Chondrocyte (in vitro differentiated cells): ENCODE results near the gene ZNF574. TPM values are rescaled to one million over a fixed set of nuclear protein-coding genes. Genes with fewer than 3 reads are reported as not detected.

Source experiments
- DNase-seq: peaks from one replicate; pipeline ENCODE4 v3.0.0; 2021; ENCODE audit warnings: mixed read lengths, low spot score
- H3K27ac Mint-ChIP-seq: one replicate; pipeline ENCODE4 v1.8.0; 2021; ENCODE audit warnings: mild to moderate bottlenecking, moderate library complexity, mixed read lengths; ENCODE audit not compliant: unreplicated experiment
- H3K27me3 Mint-ChIP-seq: 2 replicates; pipeline ENCODE4 v1.8.0; 2021; ENCODE audit warnings: low read depth, mixed read lengths
- H3K36me3 Mint-ChIP-seq: 2 replicates; pipeline ENCODE4 v1.8.0; 2021; ENCODE audit warnings: low read depth, mixed read lengths
- H3K4me1 Mint-ChIP-seq: 2 replicates; pipeline ENCODE4 v1.8.0; 2021; ENCODE audit warnings: low read depth, mild to moderate bottlenecking, mixed read lengths
- H3K4me3 Mint-ChIP-seq: one replicate; pipeline ENCODE4 v1.8.0; 2021; ENCODE audit warnings: mild to moderate bottlenecking, moderate library complexity, mixed read lengths; ENCODE audit not compliant: unreplicated experiment
- H3K9me3 Mint-ChIP-seq: 2 replicates; pipeline ENCODE4 v1.8.0; 2021; ENCODE audit warnings: low read depth, mixed read lengths
- CTCF ChIP-seq: fragments of 200-600 bp; sonication (generic); IDR thresholded peaks from 2 replicates; pipeline ENCODE4 v1.5.0; 2021; ENCODE audit warnings: antibody characterized with exemption, mild to moderate bottlenecking, moderate library complexity
- total RNA-seq: library from RNA; stranded (reverse); gene quantifications from 3 replicates; pipeline ENCODE4 v1.2.1, GENCODE V29; 2021

Gene ZNF574
- total RNA-seq, 1 donor from 2014 or later = 13.0 TPM

- no peak for DNase-seq
- Mint-ChIP-seq H3K27me3 (peaks cover 14% of the 10 kb centered on the region), H3K4me3 (no peak overlapping the region), H3K9me3 (no peaks in the 10 kb centered on the region), H3K4me1 (no peaks in the 10 kb centered on the region), H3K27ac (no peak overlapping the region), H3K36me3 (peaks cover 2% of the 10 kb centered on the region)
- no peak for TF ChIP-seq CTCF
Measured at GRCh38 chr19:42067315-42067888, 8.6 kb upstream of the ZNF574 start.

GRCh38 chr19:42068361-42068755 lies 7.6 kb upstream of the ZNF574 start:
- Mint-ChIP-seq H3K4me1 (no peaks in the 10 kb centered on the region), H3K9me3 (no peaks in the 10 kb centered on the region), H3K27me3 (peaks cover 12% of the 10 kb centered on the region), H3K4me3 (no peak overlapping the region), H3K36me3 (peaks cover 2% of the 10 kb centered on the region), H3K27ac (no peak overlapping the region)
- DNase-seq = no peak
- TF ChIP-seq CTCF = no peak

GRCh38 chr19:42068756-42069571 lies 7.0 kb upstream of the ZNF574 start:
- Mint-ChIP-seq H3K27ac (no peak overlapping the region), H3K4me1 (no peaks in the 10 kb centered on the region), H3K4me3 (no peak overlapping the region), H3K9me3 (no peaks in the 10 kb centered on the region), H3K27me3 (peaks cover 11% of the 10 kb centered on the region), H3K36me3 (peaks cover 2% of the 10 kb centered on the region)
- no peak for DNase-seq
- no peak for TF ChIP-seq CTCF

- Mint-ChIP-seq H3K4me1 (peaks cover 3% of the 10 kb centered on the region), H3K9me3 (no peaks in the 10 kb centered on the region), H3K4me3 (no peak within 1 kb of the TSS), H3K27ac (no peak within 1 kb of the TSS), H3K27me3 (peaks cover 6% of the 10 kb centered on the region), H3K36me3 (peaks cover 2% of the 10 kb centered on the region)
- TF ChIP-seq CTCF = no peak
- no peak for DNase-seq
Measured at GRCh38 chr19:42069619-42070351, 6.2 kb upstream of the ZNF574 start, which contains the start of gene GRIK5. Gene GRIK5, minus strand, starts transcription at chr19:42070206. Its CDS starts 4,436 bp downstream, at chr19:42065770.

GRCh38 chr19:42071247-42071646 lies 4.7 kb upstream of the ZNF574 start:
- H3K9me3 Mint-ChIP-seq = no peaks in the 10 kb centered on the region
- H3K36me3 Mint-ChIP-seq = peaks cover 3% of the 10 kb centered on the region
- H3K4me1 Mint-ChIP-seq = peaks cover 16% of the 10 kb centered on the region
- DNase-seq = no peak
- no peak for TF ChIP-seq CTCF
- H3K4me3 Mint-ChIP-seq = no peak overlapping the region
- no peak overlapping the region for H3K27ac Mint-ChIP-seq
- H3K27me3 Mint-ChIP-seq = peaks cover 4% of the 10 kb centered on the region
